NK-92 (cell line): ENCODE measurements around the gene HSPA12A.

ENCODE experiments used
- DNase-seq: peaks from one replicate; lab custom pipeline; 2025; ENCODE audit not compliant: unreplicated experiment; lab: John Stamatoyannopoulos, UW

The HSPA12A gene

GRCh38 chr10:116771101-116771958, 29.0 kb upstream of the HSPA12A start:
- no peak for DNase-seq

GRCh38 chr10:116770281-116770680, 27.9 kb upstream of the HSPA12A start:
- no peak for DNase-seq

- no peak for DNase-seq
Observed at GRCh38 chr10:116769791-116770190, 27.4 kb upstream of the HSPA12A start.

GRCh38 chr10:116769368-116769767, 27.0 kb upstream of the HSPA12A start:
- no peak for DNase-seq

- no peak for DNase-seq
Observed at GRCh38 chr10:116768786-116769185, 26.4 kb upstream of the HSPA12A start.

- DNase-seq = no peak
Observed at GRCh38 chr10:116766837-116767634, 24.7 kb upstream of the HSPA12A start.

- no peak for DNase-seq
Observed at GRCh38 chr10:116766241-116766827, 24.0 kb upstream of the HSPA12A start.

GRCh38 chr10:116765648-116766081, 23.3 kb upstream of the HSPA12A start:
- no peak for DNase-seq

GRCh38 chr10:116764979-116765378, 22.6 kb upstream of the HSPA12A start:
- DNase-seq = no peak

- no peak for DNase-seq
Observed at GRCh38 chr10:116763440-116763839, 21.1 kb upstream of the HSPA12A start.

- DNase-seq = no peak
Observed at GRCh38 chr10:116761883-116762282, 19.5 kb upstream of the HSPA12A start.

- DNase-seq = no peak
Observed at GRCh38 chr10:116760919-116761318, 18.6 kb upstream of the HSPA12A start.

- no peak for DNase-seq
Observed at GRCh38 chr10:116757246-116757645, 14.9 kb upstream of the HSPA12A start.

- no peak for DNase-seq
Observed at GRCh38 chr10:116756277-116756676, 13.9 kb upstream of the HSPA12A start.

GRCh38 chr10:116753759-116754158, 11.4 kb upstream of the HSPA12A start:
- no peak for DNase-seq

GRCh38 chr10:116752969-116753665, 10.8 kb upstream of the HSPA12A start:
- DNase-seq = no peak

- no peak for DNase-seq
Observed at GRCh38 chr10:116752563-116752962, 10.2 kb upstream of the HSPA12A start.

GRCh38 chr10:116748471-116748870, 6.1 kb upstream of the HSPA12A start:
- DNase-seq = no peak

GRCh38 chr10:116748041-116748440, 5.7 kb upstream of the HSPA12A start:
- DNase-seq = no peak

- no peak for DNase-seq
Observed at GRCh38 chr10:116747325-116747724, 5.0 kb upstream of the HSPA12A start.

- no peak for DNase-seq
Observed at GRCh38 chr10:116744885-116745284, 2.5 kb upstream of the HSPA12A start.
